HepG2 (cell line): ENCODE data around the gene WFDC1. TPM values are rescaled to one million over a fixed set of nuclear protein-coding genes. Genes with fewer than 3 reads are reported as not detected.

ENCODE experiments used
- ELF3 ChIP-seq: IDR thresholded peaks from 2 replicates; pipeline ENCODE4 v1.6.1; 2016; ENCODE audit warnings: missing genetic modification reagents, missing compliant biosample characterization
- GZF1 ChIP-seq: sonication (generic); formaldehyde crosslinking; IDR thresholded peaks from 2 replicates; pipeline ENCODE4 v1.5.1; 2020; ENCODE audit warnings: mild to moderate bottlenecking, missing genetic modification reagents
- LRRFIP1 ChIP-seq: sonication (generic); formaldehyde crosslinking; conservative IDR thresholded peaks from 2 replicates; pipeline ENCODE4 v1.4.0; 2020; ENCODE audit warnings: missing genetic modification reagents
- MAFF ChIP-seq: IDR thresholded peaks from 2 replicates; pipeline ENCODE4 v1.6.1; 2011; ENCODE audit warnings: low read depth, low read length, improper control_type of control experiment
- POLR2AphosphoS5 ChIP-seq: IDR thresholded peaks from 2 replicates; pipeline ENCODE4 v1.6.1; 2012; ENCODE audit warnings: low read depth, low read length
- RBFOX2 ChIP-seq: fragments of 200-400 bp; formaldehyde crosslinking; IDR thresholded peaks from 2 replicates; pipeline ENCODE4 v1.6.1; 2017; ENCODE audit warnings: low read depth, mild to moderate bottlenecking, low read length
- UBTF ChIP-seq: sonication (generic); formaldehyde crosslinking; IDR thresholded peaks from 2 replicates; pipeline ENCODE4 v1.4.0; 2020; ENCODE audit warnings: mild to moderate bottlenecking, missing genetic modification reagents
- ZBED4 ChIP-seq: sonication (generic); formaldehyde crosslinking; IDR thresholded peaks from 2 replicates; pipeline ENCODE4 v1.4.0; 2020; ENCODE audit warnings: missing genetic modification reagents, borderline replicate concordance
- ZBTB43 ChIP-seq: sonication (generic); formaldehyde crosslinking; conservative IDR thresholded peaks from 2 replicates; pipeline ENCODE4 v1.4.0; 2020; ENCODE audit warnings: missing genetic modification reagents
- ZNF770 ChIP-seq: sonication (generic); formaldehyde crosslinking; IDR thresholded peaks from 2 replicates; pipeline ENCODE4 v1.5.0; 2020; ENCODE audit warnings: mild to moderate bottlenecking, missing genetic modification reagents
- ZSCAN30 ChIP-seq: sonication (generic); formaldehyde crosslinking; IDR thresholded peaks from 2 replicates; pipeline ENCODE4 v1.5.0; 2020; ENCODE audit warnings: mild to moderate bottlenecking, missing genetic modification reagents
- polyA plus RNA-seq, 8 experiments: library from polyadenylated mRNA; depleted of rRNA in 3 of 8; stranded (reverse) in 7 of 8; unstranded in 1 of 8; fragments of >200 nt; fragmentation: Illumina TruSeq in 4 of 8; extraction: Trizol in 4 of 8; gene quantifications; 2 replicates each; pipeline versions ENCODE4 v1.2.1 to v1.2.3, GENCODE V29; 2011 to 2016; ENCODE audit warnings: low read depth in 4 of 8, missing spikeins in 1 of 8, mixed read lengths in 1 of 8; ENCODE audit not compliant: insufficient read depth in 1 of 8
- total RNA-seq, 5 experiments: library from RNA; depleted of rRNA; stranded (reverse); fragments of >200 nt; fragmentation: Illumina TruSeq; extraction: Trizol; gene quantifications; 2 replicates each; pipeline ENCODE4 v1.2.3, GENCODE V29; 2016; ENCODE audit warnings: low read depth in 1 of 5

The WFDC1 gene
- total and polyA plus RNA-seq, 2 of the 13 experiments (the other 11 are each of a cell fraction or from before 2014, with no cell fraction given): not detected

- TF ChIP-seq RBFOX2 (no peak), ELF3 (peak; percentile 22; the same call in 1 of the 2 replicates), ZBED4 (no peak), ZBTB43 (CRISPR knock-in tag) (no peak), UBTF (0 out of 2 replicates have a peak, but pooled peaks have one; percentile 40), GZF1 (no peak), LRRFIP1 (CRISPR knock-in tag) (no peak), ZSCAN30 (CRISPR knock-in tag) (no peak), ZNF770 (CRISPR knock-in tag) (no peak), POLR2AphosphoS5 (no peak), MAFF (no peak)
Observed at GRCh38 chr16:84356591-84357116, 62.0 kb downstream of the WFDC1 start (continued).
